Cardiac fibroblast (primary cell): ENCODE data around the gene SLC16A3.

ENCODE experiments used
- DNase-seq, 2 donors: peaks; one replicate each; pipeline versions ENCODE4 v3.0.0 to v3.0.0-alpha.2; 2010; ENCODE audit warnings: low read depth in 2 of 2
- H3K4me3 ChIP-seq, 2 donors: replicated peaks in 1 of 2; 1 replicate in 1 of 2; 2 replicates in 1 of 2; pipeline ENCODE4 v1.5.1; 2011; ENCODE audit warnings: low read depth in 2 of 2, low read length in 2 of 2, mild to moderate bottlenecking in 2 of 2, moderate library complexity in 1 of 2
- TF ChIP-seq, protein P1 (sequence below): IDR thresholded peaks from one replicate; pipeline ENCODE4 v1.5.1; 2011; ENCODE audit warnings: low read depth, mild to moderate bottlenecking, low read length, inconsistent platforms

The SLC16A3 gene

GRCh38 chr17:82215095-82215971, 13.5 kb upstream of the SLC16A3 start:
- no peak overlapping the region for H3K4me3 ChIP-seq
- DNase-seq = peak; percentile 5 to 36
- TF ChIP-seq, protein P1, sequence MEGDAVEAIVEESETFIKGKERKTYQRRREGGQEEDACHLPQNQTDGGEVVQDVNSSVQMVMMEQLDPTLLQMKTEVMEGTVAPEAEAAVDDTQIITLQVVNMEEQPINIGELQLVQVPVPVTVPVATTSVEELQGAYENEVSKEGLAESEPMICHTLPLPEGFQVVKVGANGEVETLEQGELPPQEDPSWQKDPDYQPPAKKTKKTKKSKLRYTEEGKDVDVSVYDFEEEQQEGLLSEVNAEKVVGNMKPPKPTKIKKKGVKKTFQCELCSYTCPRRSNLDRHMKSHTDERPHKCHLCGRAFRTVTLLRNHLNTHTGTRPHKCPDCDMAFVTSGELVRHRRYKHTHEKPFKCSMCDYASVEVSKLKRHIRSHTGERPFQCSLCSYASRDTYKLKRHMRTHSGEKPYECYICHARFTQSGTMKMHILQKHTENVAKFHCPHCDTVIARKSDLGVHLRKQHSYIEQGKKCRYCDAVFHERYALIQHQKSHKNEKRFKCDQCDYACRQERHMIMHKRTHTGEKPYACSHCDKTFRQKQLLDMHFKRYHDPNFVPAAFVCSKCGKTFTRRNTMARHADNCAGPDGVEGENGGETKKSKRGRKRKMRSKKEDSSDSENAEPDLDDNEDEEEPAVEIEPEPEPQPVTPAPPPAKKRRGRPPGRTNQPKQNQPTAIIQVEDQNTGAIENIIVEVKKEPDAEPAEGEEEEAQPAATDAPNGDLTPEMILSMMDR = no peak

GRCh38 chr17:82215972-82216300, 12.9 kb upstream of the SLC16A3 start:
- TF ChIP-seq, protein P1 = no peak
- DNase-seq = no peak
- H3K4me3 ChIP-seq = no peak overlapping the region

DNA sequence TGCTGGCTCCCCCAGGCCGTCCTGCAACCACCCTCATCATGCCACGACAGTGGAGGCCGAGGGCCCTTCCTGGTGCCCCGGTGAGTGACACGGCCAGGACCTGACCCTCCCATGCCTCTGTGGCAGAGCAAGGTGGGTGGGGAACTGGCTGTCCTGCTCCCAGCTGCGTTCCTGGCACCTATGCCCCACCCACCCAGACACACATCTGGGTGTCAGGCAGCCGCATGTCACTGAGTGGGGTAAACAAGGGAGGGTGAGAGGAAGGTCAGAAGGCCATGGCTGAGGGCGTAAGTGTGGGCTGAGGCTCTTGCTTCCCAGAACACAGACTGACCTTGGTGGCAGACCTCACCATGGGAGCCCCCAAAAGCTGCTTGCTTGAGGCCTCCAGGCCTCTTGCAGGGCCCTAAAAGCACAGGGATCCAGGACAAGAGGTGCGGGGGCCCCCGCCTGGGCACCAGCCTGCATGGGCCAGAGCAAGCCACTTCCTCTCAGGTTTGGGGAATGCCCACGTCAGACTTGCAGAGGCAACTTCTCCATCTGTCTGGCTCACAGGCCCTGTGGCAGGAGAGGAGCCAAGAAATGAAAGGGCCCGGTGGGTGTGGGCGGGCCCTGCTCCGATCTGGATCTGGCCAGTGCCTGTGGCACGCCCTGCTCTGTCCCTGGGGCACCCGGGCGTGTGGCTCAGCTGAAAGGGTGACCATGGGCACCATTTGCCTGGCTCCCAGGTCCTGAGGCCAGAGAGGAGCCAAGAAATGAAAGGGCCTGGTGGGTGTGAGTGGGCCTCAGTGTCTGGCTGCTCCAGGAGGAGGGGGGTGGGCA, 12.3 kb upstream of the SLC16A3 start:
- no peak overlapping the region for H3K4me3 ChIP-seq
- DNase-seq = peak; percentile 90
- TF ChIP-seq, protein P1 = no peak

DNA sequence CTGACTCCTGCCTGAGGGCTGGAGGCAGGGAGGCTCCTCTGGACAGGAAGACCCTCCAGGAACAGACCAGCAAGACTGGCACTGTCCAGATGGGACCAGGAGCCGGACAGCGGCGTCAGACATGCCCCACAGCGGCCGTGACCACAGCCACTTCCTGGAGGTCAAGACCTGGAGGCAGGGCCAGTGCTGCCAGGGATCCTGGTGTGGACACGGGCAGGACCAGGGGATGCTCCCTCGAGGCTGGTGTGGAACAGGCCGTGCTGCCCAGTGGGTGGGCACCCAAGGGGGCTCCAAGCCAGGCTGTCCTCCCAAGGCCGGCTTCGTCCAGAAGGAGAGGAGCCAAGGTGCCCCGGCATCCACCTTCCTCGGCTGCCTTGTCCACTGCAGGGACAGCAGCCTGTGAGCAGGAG, 11.7 kb upstream of the SLC16A3 start:
- TF ChIP-seq, protein P1 = no peak
- DNase-seq = peak; percentile 44 to 56
- no peak overlapping the region for H3K4me3 ChIP-seq

- DNase-seq = peak; percentile 94 to 95
- TF ChIP-seq, protein P1 = no peak
- H3K4me3 ChIP-seq = peak overlapping the region in 1 of 2 donors; percentile 26
Observed at GRCh38 chr17:82217530-82218204, 11.2 kb upstream of the SLC16A3 start.

DNA sequence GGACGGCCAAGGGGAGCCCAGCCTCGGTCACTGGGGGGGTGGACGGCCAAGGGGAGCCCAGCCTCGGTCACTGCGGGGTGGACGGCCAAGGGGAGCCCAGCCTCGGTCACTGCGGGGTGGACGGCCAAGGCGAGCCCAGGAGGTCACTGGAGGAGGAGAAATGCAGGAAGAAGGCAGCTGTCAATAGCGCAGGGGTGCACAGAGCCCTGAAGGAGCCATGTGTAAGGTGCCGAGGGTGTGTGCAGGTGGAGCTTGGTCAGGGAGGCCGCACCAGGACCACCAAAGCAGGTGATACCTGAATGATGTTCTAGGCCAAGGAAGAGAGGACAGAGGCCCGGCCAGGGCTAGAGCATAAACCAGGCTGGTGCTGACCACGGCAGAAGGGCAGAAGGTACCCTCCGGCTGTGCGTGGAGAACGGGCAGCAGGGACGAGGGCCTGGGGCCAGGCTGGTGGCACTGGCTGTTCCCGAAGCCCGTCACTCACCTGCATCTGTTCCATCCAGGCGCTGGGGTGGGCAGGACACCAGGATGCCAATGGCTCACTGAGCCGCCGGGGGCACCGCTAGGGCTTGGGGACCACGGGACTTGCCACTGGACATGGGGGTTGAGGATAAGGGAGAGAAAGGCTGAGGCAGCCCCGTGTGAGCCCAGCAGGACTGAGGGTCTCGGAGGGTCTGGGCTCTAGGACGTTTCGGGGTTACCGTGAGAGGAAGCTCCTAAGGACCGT, 10.3 kb upstream of the SLC16A3 start:
- TF ChIP-seq, protein P1 = no peak
- H3K4me3 ChIP-seq = no peak overlapping the region
- no peak for DNase-seq
